Type B pancreatic cell (in vitro differentiated cells): ENCODE data around the gene TMEM121B. TPM values are rescaled to one million over a fixed set of nuclear protein-coding genes. Genes with fewer than 3 reads are reported as not detected.

Experiments
- DNase-seq: peaks from one replicate; pipeline ENCODE4 v3.0.0; 2021; ENCODE audit warnings: mixed read lengths; ENCODE audit not compliant: unreplicated experiment; ENCODE audit errors: extremely low spot score
- H3K27ac Mint-ChIP-seq: 2 replicates; pipeline ENCODE4 v1.8.0; 2021; ENCODE audit warnings: mild to moderate bottlenecking, mixed read lengths
- H3K27me3 Mint-ChIP-seq: 2 replicates; pipeline ENCODE4 v1.8.0; 2021; ENCODE audit warnings: mixed read lengths
- H3K36me3 Mint-ChIP-seq: 2 replicates; pipeline ENCODE4 v1.8.0; 2021; ENCODE audit warnings: mixed read lengths
- H3K4me1 Mint-ChIP-seq: one replicate; pipeline ENCODE4 v1.8.0; 2021; ENCODE audit warnings: mixed read lengths; ENCODE audit not compliant: unreplicated experiment
- H3K4me3 Mint-ChIP-seq: 2 replicates; pipeline ENCODE4 v1.8.0; 2021; ENCODE audit warnings: mild to moderate bottlenecking, mixed read lengths
- H3K9me3 Mint-ChIP-seq: 2 replicates; pipeline ENCODE4 v1.8.0; 2021; ENCODE audit warnings: mixed read lengths
- CTCF ChIP-seq: fragments of 200-600 bp; sonication (generic); conservative IDR thresholded peaks from 2 replicates; pipeline ENCODE4 v1.5.0; 2021; ENCODE audit warnings: antibody characterized with exemption, mild to moderate bottlenecking
- long read RNA-seq: library from polyadenylated mRNA; unstranded; transcript quantifications from one replicate; pipeline ENCODE4 v2.0.0, GENCODE V29; 2020
- total RNA-seq: library from RNA; stranded (reverse); gene quantifications from 2 replicates; pipeline ENCODE4 v1.2.1, GENCODE V29; 2021; ENCODE audit warnings: low replicate concordance

The TMEM121B gene
- 2.9 TPM in 2 replicates for total RNA-seq
- long read RNA-seq, full-length matches to known transcripts = 1 of 1 reads
- long read RNA-seq, partial matches to known transcripts = 0 of 1 reads
- long read RNA-seq, other reads (novel, unspliced or antisense) = 0 of 1 reads

DNA sequence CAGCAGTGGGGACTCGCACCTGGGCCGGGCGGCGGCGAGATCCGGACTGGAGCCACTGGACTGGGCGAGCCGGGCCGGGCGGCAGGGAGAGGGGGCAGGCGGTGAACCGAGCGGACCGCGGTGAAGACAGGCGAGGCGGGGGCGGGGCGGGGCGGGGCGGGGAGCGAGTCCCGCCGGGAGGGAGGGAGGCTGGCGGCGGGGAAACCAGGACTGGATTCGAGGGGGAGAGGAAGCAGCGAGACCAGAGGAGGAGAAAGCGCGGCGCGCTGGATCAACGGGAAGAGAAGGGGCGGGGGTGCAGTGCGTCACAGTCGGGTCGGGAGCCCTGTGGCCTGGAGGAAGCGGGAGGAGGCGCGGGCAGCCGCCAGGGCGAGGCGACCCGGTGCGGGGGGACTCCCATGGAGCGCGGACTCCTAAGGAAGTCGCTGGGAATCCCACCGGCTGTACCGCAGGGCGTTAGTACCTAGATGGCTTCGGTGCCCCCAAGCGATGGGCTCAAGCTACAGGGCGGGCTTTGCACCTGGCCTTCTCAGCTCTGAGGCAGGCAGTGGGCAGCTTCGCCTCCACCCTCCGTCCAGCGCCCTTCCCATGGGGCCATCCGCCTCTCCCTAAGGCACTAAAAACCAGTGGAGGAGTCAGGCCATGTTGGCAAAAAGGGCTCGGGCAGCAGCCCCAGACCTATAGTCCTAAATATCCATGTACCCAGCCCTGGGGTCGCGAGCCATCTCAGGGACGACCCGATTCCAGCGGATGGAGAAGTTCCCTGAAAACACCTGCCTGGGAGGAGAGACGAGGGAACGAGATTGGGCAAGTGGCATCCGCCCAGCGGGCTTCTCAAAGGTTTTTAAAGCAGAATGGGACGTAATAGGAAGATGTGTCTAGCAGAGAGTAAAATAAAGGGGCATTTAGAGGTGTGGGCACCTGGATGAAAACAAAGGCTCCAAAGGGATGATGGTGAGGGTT, at the start of gene TMEM121B:
TMEM121B (minus strand) TSS at position 128 of the 963 bp plus-strand sequence. CDS start 233 bp downstream, outside the sequence.
- Mint-ChIP-seq H3K9me3 (no peaks in the 10 kb centered on the region), H3K27ac (no peak within 1 kb of the TSS), H3K27me3 (peaks cover 44% of the 10 kb centered on the region), H3K4me1 (no peaks in the 10 kb centered on the region), H3K36me3 (no peaks in the 10 kb centered on the region), H3K4me3 (peak within 1 kb of the TSS; percentile 87)
- TF ChIP-seq CTCF = no peak
- DNase-seq = peak; percentile 80

DNA sequence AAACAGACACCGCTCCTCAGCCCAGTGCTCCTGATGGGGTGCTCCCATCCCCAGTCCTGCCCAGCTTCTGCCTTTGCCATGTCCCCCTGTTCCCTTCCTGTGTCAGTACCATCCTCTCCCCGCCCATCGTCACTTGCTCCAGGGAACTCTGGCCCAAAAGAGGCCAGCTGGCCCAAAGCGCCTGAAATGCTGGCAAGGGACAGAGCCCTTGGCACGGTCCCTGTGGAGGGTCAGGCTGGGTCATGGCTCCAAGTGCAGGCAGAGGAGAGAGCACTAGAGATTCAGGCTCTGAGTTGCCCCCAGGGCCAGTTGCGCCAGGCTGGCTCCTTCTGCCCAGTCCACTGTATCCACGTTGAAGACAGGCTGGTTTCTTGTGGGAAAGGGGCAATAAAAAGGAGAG, 46.3 kb upstream of the TMEM121B start:
- Mint-ChIP-seq H3K27me3 (no peaks in the 10 kb centered on the region), H3K36me3 (peaks cover 4% of the 10 kb centered on the region), H3K4me1 (peaks cover 5% of the 10 kb centered on the region), H3K9me3 (no peaks in the 10 kb centered on the region), H3K27ac (no peak overlapping the region), H3K4me3 (no peak overlapping the region)
- no peak for TF ChIP-seq CTCF
- no peak for DNase-seq

- Mint-ChIP-seq H3K9me3 (no peaks in the 10 kb centered on the region), H3K4me1 (peaks cover 6% of the 10 kb centered on the region), H3K36me3 (peaks cover 11% of the 10 kb centered on the region), H3K27me3 (no peaks in the 10 kb centered on the region), H3K4me3 (no peak overlapping the region), H3K27ac (no peak overlapping the region)
- TF ChIP-seq CTCF = peak; percentile 58
- DNase-seq = no peak
These were observed 43.3 kb upstream of the TMEM121B start for GRCh38 chr22:17164392-17165024.

GRCh38 chr22:17162731-17163130, 41.6 kb upstream of the TMEM121B start:
- no peak overlapping the region for H3K27ac Mint-ChIP-seq
- peaks cover 6% of the 10 kb centered on the region for H3K4me1 Mint-ChIP-seq
- DNase-seq = no peak
- no peaks in the 10 kb centered on the region for H3K27me3 Mint-ChIP-seq
- peaks cover 11% of the 10 kb centered on the region for H3K36me3 Mint-ChIP-seq
- TF ChIP-seq CTCF = no peak
- peak overlapping the region; percentile 23 for H3K4me3 Mint-ChIP-seq
- H3K9me3 Mint-ChIP-seq = no peaks in the 10 kb centered on the region

- H3K4me1 Mint-ChIP-seq = peaks cover 6% of the 10 kb centered on the region
These were observed 40.8 kb upstream of the TMEM121B start for GRCh38 chr22:17161991-17162390.

More at GRCh38 chr22:17161991-17162390, 40.8 kb upstream of the TMEM121B start:
- Mint-ChIP-seq H3K36me3 (peaks cover 11% of the 10 kb centered on the region), H3K4me3 (peak overlapping the region; percentile 44), H3K9me3 (no peaks in the 10 kb centered on the region), H3K27me3 (no peaks in the 10 kb centered on the region), H3K27ac (no peak overlapping the region)
- TF ChIP-seq CTCF = no peak
- no peak for DNase-seq
